SK-N-MC (cell line): ENCODE data around the gene HINT2.

Source experiments
- EZH2 ChIP-seq: fragments of 200-600 bp; sonication (generic); IDR thresholded peaks from one replicate; pipeline ENCODE4 v1.6.1; 2017; ENCODE audit warnings: antibody characterized with exemption
- POLR2AphosphoS5 ChIP-seq: IDR thresholded peaks from 2 replicates; pipeline ENCODE4 v1.6.1; 2012; ENCODE audit warnings: mild to moderate bottlenecking, low read depth, low read length, borderline replicate concordance

DNA sequence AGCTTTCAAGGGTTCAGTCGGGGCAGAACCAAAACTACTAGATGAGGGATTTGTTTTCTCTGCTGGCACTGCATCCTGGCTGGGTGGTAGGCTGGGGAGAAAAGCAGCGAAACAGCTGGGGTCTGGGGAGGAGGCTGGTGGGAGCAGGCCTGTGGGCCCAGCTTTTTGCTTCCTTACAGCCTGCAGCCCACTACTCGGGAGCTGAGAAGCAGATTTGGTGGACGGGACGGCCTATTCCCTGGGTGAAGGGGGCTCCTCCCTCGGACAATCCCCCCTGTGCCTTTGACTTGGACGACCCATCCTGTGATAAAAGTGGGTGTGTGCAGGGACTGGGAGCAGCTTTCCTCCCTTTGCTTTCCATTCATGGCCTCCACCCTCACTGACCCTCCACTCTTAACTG lies 14.3 kb downstream of the HINT2 start:
- TF ChIP-seq POLR2AphosphoS5 (no peak), EZH2 (no peak)
